AG20443 (cell line): ENCODE measurements around the gene MARK3.

Experiments used
- DNase-seq: peaks from one replicate; pipeline ENCODE4 v3.0.0; 2012; ENCODE audit warnings: low spot score, mixed read lengths

MARK3 gene

GRCh38 chr14:103538291-103539055, 153.3 kb downstream of the MARK3 start:
- DNase-seq: no peak

- DNase-seq: no peak
Measured at GRCh38 chr14:103539056-103539825, 154.0 kb downstream of the MARK3 start.

- no peak for DNase-seq
Measured at GRCh38 chr14:103540821-103541708, 155.8 kb downstream of the MARK3 start.

- no peak for DNase-seq
Measured at GRCh38 chr14:103541709-103542604, 156.7 kb downstream of the MARK3 start.

GRCh38 chr14:103542605-103543088, 157.4 kb downstream of the MARK3 start:
- peak; percentile 83 for DNase-seq

- no peak for DNase-seq
Measured at GRCh38 chr14:103543140-103543539, 157.9 kb downstream of the MARK3 start.

- no peak for DNase-seq
Measured at GRCh38 chr14:103543721-103544387, 158.6 kb downstream of the MARK3 start.

- DNase-seq: no peak
Measured at GRCh38 chr14:103544388-103545218, 159.4 kb downstream of the MARK3 start.

- DNase-seq: no peak
Measured at GRCh38 chr14:103545219-103545914, 160.2 kb downstream of the MARK3 start.

- DNase-seq: no peak
Measured at GRCh38 chr14:103545915-103546651, 160.9 kb downstream of the MARK3 start.

- DNase-seq: peak; percentile 81
Measured at GRCh38 chr14:103546652-103547454, 161.6 kb downstream of the MARK3 start.

- no peak for DNase-seq
Measured at GRCh38 chr14:103547455-103547940, 162.3 kb downstream of the MARK3 start.

- no peak for DNase-seq
Measured at GRCh38 chr14:103547941-103548462, 162.8 kb downstream of the MARK3 start.

GRCh38 chr14:103548463-103549351, 163.5 kb downstream of the MARK3 start:
- DNase-seq: no peak

GRCh38 chr14:103549361-103550311, 164.4 kb downstream of the MARK3 start:
- no peak for DNase-seq
